CD4-positive, alpha-beta T cell treated with Interleukin-6 at 100 ng/mL for 8 hours (primary cell): ENCODE results near the gene SLC6A3.
"Not testable (repeated sequence)": the region's sequence is repeated elsewhere in the genome, so short reads cannot be mapped to it uniquely, and the experiment has no call there.

Source experiments
- DNase-seq: peaks from one replicate; pipeline ENCODE4 v3.0.0-alpha.2; 2020; ENCODE audit warnings: mixed read lengths, low spot score

The SLC6A3 gene

DNA sequence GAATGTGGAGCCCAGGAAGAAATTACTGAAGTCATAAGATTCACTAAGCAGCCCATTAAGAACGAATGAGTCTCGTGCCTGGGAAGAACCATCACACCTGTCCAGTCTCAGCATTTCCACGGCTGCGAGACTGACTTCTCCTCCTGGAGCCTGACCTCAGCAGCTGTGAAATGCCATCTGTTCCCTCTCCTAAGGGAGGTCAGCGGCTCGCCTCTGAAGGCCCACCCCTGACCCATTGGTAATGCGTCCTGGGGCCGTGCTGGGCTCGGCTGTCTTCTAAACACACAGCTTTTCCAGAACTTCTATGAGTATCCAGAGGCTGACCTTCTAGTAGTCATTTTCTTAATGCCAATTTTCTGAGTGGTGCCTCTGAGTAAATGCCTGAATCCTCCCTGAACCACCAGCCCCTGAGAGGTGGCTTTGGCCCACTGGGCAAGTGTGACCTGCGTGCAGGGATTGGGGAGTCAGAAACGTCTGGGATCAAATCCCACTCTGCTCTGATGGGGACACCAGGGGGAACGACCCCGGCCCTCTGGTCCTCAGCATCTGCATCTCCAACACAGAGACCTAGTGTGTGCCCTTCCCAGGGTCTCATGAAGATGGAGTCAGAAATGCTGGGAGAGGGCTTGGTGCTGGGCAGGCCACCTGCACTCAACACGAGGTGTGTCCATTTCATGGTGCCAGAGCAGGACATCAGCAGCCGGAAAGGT lies 5.7 kb downstream of the SLC6A3 start:
- no peak for DNase-seq

DNA sequence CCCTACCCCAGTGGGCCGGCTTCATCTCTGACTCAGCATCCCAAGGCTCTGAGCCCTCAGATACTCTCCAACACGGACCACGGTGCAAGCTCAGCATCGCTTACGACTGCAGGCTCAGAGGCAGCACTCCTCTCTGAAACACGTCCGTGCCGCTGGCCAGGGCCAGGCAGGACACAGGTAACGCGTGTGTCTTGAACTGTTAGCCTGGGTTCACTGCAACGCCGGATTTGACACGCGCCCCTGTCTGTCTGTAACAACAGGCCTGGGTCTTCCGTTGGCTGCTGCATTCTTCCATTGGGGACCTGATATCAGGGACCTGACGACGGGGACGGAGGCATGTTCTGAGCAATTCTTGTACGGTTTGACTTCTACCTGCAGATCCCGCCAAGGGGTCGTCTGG lies 6.4 kb downstream of the SLC6A3 start:
- no peak for DNase-seq

DNA sequence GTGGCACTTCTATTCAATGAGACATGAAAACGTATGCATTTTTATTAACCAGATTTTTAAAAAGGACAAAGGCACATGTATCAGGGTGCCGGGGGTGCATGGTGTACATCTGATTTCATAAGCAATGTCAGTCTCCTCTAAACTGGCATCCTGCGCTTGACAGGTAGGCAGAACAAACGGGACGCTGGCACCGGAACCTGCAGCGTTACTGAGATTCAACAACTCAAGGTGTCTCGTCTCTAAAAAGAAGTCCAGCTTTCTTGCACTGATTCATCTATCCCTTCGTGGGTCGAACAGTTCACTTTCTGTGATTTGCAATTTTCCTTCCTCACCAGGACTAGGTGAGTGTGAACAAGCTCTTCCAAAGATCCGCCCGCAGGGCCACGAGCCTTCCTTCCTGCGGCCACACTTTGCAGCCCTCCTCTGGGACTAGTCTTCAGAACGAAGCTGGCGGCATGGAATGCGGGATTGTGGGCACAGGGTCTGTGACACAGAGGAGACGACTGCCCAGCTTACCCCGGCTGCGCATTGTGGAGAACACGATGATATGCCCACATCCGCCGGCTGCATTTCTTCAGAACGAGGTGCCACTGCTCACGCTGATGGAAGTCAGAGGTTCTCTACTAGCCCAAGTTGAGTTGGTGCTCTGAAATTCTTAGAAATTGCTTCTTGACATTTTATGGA lies 7.2 kb downstream of the SLC6A3 start:
- no peak for DNase-seq

DNA sequence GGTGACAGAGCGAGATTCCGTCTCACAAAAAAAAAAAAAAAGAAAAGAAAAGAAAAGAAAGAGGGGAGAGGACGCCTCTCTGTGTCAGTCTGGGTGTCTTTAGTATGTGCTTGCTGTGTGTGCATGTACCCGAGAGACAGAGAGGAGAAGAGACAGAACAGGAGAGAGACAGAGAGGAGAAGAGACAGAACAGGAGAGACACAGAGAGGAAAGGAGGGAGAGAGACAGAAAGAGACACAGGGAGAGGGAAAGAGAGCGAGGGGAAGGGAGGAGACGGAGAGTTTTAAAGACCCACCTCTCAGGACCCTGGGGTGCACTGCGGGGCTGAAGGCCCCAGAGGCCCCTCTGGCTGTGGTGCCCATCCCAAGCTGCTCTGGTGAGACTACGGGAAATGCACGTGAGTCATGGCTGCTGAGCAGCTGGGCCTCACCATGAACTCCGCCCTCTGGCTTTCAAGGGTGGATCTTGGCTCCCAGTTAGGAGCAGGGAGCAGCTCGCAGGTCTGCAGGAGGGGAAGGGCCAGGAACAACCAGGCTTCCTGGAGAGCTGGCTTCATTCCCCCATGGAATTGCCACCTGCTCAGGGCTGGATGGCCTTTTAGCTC lies 7.9 kb downstream of the SLC6A3 start:
- DNase-seq, result no peak

DNA sequence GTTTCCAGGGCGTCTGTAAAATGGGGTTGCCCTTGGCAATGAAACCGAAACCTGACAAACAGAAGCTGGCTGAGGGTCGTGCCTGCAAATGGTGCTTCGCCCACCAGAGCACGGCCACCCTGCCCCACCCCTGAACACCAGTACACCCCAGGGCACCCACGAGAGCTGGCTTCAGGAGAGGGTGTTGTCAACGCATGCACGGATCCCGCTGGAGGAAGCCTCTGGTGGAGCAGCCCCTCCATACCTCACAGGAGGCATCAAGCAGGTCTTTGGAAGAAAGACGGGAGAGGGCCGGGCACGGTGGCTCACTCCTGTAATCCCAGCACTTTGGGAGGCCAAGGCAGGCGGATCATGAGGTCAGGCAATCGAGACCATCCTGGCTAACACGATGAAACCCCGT lies 8.6 kb downstream of the SLC6A3 start:
- no peak for DNase-seq

DNA sequence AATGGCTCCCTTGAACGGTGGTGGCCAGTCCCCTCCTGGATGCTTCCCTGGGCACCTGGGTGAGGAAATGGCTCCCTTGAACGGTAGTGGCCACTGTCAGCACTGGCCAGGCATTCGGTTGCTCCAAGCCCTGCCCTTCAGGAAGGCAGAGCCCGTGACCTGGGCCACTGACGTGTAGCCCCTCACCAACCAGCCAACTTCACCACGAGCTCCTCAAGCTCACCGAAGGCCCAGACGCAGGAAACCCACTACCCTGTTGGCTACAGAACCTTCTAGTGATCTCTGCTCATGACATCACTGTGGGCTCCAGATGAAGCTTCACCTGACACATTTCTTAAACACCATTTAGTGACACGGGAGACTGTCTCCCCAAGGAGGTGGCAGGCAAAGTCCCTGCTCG lies 9.2 kb downstream of the SLC6A3 start:
- DNase-seq, result no peak

DNA sequence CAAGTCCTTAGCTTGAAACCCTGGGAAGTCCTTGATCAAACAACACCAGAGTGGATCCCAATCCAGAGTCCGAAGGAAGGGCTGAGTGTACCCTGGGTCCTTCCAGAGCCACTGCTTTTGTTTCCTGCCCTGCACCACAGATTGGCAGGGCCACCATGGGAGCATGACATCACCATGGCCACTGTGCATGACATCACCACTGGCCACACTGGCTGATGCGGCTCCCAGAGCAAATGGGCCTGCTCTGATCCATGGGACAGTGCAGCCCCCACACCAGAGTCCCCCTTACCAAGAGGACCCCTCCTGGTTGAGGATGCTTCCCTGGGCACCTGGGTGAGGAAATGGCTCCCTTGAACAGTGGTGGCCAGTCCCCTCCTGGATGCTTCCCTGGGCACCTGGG lies 9.9 kb downstream of the SLC6A3 start:
- DNase-seq, result no peak

DNA sequence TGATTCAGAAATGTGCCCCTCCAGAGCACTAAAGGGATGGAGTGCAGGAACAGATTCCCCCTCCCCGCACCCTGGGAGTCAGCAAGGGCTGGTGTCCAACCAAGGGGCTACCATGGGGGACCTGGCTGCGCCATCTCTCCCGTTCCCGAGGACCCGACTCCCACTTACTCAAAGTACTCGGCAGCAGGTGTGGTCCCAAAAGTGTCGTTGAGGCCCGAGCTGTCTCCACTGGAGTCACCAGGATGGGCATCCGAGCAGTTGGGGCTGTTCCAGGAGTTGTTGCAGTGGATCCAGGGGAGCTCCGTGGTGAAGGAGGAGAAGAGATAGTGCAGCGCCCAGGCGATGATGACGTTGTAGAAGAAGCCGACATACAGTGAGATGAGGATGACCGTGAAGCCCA lies 12.9 kb downstream of the SLC6A3 start:
- no peak for DNase-seq

DNA sequence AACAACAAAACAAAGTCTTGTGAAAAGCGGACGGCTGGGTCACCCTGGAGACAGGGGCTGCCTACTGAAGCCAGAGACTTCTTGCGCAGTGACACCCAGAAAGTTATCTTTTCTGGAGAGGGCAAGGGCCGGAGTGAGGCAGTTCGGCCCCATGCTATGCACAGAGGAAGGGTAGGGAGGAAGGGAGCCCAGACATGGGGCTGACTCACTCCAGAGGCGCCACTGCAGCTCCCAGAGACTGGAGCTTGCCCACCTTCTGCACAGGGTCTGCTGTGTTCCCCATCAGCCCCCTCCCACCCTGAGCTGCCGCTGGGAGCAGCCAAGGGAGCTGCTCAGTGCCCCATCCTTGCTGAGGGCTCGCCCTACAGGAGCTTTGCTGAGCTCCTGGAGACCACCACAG lies 13.3 kb downstream of the SLC6A3 start:
- no peak for DNase-seq

DNA sequence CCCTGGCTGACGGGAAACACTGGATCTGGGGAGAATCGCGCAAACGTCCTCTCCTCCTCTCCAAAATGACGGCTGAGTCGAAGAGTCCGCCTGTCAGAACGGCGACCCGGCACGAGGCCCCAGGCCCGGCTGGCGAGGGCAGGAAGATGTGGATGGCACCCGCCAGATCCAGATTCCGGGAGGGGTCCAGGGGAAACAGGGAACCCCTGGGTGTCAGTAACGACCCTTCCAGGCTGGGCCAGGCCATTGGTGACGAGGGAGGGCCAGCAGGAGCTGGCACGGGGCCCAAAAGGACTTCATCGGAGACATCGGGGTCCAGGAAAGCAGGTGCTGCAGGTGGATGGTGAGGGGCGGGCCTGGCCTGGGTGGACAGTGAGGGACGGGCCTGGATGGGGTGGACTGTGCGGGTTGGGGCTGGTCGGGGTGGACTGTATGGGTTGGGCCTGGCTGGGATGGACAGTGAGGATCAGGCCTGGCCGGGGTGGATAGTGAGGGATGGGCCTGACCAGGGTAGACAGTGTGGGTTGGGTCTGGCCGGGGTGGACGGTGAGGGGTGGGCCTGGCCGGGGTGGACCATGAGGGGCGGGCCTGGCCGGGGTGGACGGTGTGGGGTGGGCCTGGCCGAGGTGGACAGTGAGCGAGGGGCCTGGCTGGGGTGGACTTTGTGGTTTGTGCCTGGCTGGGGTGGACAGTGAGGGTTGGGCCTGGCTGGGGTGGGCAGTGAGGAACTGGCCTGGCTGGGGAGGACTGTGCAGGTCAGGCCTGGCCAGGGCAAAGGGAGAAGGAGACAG lies 14.0 kb downstream of the SLC6A3 start:
- DNase-seq, result no peak

DNA sequence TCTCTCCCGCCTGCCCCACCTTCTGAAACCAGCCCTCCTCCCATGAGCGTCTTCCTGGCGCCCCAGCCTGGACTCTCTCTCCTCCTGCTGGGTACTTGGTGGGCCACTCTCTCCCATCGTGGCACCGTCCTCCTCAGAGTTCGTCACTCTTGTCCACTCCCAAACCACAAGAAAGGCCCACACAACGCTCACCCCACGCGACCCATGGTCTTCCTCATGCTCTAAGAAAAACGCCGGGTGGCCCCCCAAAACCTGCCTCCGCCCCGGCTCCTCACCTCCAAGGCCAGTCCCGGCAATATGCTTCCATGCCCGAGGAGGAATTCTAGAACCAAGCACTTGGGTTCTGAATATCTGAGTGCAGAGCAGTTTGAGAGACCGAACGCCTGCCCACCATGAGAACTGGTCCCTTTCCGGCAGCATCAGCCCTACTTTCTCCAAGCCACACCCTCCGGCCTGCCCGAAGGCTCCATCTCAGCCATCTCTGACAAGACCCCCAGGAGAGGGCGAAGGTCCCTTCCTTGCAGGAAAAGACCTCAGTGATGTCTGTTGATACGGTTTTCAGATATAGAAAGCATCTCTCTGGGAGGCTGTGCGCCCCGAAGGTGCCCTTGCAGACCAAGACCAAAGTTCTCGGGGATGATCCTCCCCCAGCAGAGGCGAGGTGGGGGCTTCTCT lies 15.0 kb downstream of the SLC6A3 start:
- DNase-seq, result no peak

DNA sequence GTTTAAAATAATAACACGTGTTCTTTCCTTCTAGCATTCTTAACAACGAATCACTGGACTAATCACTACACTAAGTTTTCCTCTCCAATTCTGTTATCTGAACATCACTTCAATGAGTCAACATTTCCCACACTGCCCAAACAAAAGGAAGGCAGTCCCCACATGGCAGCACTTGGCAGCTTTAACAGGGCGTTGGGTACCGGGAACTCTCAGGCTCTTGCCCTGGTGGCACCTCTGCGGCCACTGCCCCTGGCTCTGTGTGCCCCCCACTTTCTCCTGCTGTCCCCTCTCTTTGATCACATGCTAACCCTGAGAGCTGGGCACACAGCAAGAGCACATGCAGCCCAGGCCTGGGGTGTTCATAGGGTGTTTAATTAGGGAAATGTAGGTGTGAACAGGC lies 15.7 kb downstream of the SLC6A3 start:
- no peak for DNase-seq

DNA sequence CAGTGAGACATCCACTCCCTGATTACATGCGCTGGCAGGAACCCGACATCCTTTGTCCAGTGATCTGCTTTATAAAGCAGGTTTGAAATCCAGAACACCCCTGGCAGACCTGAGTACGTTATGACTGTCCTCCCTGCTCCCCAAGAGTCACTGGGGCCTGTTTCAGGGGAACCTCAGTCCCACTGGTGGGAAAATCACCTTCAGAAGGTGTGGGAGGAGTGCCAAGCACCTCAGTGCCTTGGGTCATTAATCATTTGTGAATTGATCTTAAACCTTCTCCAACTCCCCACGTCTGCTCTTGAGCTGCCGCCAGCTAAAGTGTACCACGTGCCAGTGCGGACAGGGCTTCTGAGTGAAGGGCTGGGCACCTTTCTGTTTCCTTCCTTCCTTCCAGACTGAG lies 16.2 kb downstream of the SLC6A3 start:
- no peak for DNase-seq

DNA sequence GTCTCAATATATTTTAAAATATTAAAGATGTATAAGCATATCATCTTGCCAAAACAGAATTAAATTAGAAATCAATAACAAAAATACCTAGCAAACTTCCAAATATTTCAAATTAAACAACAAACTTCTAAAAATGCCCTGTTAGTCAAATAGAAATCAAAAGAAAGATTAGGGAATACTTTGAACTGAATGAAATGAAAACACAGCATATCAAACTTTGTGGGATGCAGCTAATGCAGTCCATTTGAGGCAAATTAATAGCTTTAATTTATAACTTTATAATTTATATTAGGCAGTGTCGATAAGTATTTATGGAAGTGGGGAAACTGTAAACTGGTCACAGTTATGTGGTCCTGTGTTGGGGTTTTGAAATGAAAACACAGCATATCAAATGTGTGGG lies 17.1 kb downstream of the SLC6A3 start:
- no peak for DNase-seq

DNA sequence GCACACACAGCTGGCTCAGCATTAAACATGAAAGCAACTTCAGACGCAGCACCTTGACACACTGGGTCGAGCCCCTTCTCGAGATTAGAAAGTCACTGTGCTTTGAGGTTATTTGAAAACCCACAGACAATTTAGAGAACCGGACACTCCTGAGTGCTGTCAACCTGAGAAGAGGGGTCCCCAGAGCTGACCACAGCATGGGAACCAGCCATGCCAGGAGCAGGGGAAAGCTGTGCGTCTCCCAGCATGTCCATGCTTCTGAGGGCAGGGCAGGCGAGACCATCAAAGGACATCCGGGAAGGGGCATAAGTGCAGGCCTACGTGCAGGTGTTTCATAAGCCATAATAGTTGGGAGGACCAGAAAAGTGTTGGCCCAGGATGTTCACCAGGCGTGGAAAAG lies 20.5 kb downstream of the SLC6A3 start:
- no peak for DNase-seq

DNA sequence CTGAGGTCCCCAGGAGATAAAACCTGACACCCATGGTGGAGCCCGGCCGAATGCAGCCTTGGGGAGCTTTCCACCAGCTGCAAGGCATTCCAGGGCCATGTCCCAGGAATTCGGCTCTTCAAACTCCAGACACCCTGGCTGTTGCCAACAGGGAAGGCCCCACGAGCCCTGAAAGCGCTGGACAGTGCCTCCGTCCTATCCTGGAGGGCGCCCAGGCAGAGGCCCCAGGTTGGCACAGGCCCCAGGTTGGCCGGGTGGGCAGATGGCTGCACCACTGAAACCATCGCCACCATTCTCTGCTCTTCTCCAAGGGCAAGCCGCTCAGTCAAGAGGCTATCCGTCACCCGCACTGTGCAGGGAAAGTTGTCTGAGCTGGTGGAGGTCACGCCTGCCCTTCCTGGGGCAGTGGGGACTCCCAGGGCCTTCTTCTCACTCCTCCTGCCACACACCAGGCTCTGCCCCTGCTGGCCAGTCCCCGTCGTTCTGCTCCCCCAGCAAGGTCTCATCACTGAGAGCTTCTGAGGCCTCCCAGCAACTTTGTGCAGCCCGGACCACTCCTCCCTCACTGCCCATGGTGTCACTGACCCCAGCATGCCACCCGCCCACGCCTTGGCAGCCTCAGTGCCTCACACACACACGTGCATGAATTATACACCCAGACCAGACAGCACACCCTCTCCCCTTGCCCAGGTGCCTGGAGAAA lies 21.2 kb downstream of the SLC6A3 start:
- no peak for DNase-seq

DNA sequence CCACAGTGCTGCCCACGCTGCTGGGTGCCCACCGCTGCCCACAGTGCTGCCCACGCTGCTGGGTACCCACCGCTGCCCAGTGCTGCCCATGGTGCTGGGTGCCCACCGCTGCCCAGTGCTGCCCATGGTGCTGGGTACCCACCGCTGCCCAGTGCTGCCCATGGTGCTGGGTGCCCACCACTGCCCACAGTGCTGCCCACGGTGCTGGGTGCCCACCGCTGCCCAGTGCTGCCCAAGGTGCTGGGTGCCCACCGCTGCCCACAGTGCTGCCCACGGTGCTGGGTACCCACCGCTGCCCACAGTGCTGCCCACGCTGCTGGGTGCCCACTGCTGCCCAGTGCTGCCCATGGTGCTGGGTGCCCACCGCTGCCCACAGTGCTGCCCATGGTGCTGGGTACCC lies 22.7 kb downstream of the SLC6A3 start:
- DNase-seq, result not testable (repeated sequence)

DNA sequence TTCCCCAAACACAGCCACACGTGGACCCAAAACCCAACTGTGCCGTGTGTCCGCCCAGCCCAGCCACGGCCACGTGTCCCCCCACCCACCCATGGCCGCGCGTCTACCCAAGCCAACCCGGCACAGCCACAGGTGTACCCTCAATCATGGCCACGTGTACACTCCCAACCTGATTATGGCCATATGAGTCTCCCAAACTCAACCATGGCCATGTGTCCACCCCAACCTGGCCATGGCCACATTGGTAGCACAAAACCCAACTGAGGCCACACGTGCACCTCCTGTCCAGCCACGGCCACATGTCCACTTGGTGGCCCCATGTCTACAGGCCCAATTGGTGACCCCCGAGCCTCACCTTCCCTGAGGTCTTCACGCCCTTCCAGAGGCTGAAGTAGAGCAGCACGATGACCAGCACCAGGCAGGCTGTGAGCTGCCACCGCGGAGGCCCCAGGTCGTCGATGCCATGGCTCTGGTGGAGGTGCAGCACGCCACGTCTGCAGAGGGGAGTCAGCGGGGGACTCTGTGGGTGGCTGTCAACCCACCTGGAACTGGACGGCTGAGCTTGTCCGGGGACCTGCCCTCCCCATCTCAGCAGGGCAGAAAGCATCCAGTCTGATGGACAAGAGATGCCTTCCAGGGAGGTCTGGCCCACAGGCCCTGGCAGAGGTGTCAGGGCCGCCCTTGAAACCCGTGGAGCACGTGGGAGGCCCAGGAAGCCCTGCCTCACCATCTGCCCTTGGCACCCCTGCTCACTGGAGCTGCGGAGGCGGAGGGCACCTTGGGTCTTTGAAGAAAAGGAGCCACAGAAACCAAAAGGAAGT lies 23.5 kb downstream of the SLC6A3 start:
- no peak for DNase-seq

DNA sequence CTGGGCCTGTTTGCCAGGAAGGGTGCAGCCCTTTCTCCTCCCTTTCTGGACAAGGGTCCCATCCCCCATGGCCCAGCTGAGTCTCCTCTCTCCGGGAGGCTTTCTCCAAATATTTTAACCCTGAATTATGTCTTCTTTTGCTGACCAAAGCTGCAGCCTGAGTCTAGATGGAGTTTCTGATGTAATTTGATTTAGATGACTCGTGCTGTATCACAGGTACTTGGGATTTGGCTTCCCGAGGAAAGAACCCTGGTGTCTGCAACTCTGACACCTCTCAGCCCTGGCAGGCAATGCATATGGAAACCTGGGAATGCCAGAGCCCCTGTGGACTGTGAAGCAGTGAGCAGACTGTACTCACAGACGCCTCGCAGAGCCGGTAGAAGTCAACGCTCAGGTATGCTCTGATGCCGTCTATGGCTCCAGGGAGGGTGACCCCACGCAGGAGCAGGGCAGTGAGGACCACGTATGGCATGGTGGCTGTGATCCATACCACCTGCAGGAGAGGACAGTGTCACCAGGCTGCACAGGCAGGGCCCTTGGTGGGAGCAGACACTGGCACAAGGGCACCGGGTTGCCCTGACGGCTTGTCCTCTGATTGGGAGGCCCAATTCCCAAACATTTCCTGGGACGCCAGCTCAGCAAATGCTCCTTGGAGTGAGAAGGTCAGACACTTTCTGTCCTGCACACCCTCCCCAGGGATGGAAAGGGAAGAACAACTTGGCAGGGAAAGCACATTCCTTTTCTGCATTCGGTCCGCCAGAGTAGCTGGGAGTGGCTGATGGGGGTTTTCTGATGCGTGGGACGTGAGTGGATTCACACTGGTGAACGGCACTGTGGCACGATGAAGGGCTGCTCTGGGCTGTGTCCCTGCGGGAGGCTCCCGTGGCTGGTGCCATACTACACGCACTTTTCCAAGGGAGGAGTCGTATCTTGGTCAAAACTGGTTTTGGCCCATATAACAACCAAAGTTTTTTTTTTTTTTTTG lies 24.7 kb downstream of the SLC6A3 start:
- no peak for DNase-seq
